ENCODE measurements around the gene ADGRB3. TPM values are rescaled to one million over a fixed set of nuclear protein-coding genes. Genes with fewer than 3 reads are reported as not detected.

Gene ADGRB3
- 1 to 10 TPM; 1.3 to 2.4 TPM for total RNA-seq

DNA sequence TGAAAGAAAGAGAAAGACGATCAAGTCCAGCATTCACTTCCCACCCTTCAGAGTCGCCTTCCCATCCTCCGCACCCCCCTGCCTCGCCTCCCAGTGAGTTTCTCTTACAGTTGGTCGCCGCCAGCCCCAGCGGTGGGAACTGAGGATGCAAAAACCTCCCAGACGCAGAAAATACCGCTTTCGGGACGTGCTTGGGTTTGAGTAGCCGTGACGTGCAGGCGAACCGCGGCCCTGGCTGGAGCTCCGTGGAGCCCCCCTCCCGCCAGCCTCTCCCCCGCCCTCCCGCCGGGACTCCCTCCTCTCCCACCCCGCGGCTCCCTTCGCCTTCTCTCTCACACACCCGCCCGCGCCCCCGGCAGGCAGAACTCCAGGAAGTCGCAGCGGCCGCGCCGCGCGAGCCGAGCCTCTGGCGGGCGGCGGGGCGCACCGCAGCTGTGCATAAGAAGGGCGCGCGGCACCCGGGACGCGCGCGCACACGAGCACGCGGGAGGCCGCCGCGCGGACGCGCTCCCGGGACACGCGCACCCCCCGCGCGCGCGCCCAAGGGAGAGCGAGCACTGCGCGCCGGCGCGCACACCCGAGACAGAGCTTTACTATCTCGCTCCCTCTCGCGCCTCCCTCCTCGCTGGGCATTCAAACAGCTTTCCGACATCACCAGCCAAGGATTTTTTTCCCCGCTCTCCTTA is at the start of gene ADGRB3:
ADGRB3 (plus strand) TSS at position 557 of the 686 bp plus-strand sequence. CDS start 3,394 bp downstream, outside the sequence.
- peak within 1 kb of the TSS; percentile 59 to 60 for H3K4me3 ChIP-seq
- TF ChIP-seq, protein P1, sequence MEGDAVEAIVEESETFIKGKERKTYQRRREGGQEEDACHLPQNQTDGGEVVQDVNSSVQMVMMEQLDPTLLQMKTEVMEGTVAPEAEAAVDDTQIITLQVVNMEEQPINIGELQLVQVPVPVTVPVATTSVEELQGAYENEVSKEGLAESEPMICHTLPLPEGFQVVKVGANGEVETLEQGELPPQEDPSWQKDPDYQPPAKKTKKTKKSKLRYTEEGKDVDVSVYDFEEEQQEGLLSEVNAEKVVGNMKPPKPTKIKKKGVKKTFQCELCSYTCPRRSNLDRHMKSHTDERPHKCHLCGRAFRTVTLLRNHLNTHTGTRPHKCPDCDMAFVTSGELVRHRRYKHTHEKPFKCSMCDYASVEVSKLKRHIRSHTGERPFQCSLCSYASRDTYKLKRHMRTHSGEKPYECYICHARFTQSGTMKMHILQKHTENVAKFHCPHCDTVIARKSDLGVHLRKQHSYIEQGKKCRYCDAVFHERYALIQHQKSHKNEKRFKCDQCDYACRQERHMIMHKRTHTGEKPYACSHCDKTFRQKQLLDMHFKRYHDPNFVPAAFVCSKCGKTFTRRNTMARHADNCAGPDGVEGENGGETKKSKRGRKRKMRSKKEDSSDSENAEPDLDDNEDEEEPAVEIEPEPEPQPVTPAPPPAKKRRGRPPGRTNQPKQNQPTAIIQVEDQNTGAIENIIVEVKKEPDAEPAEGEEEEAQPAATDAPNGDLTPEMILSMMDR (IDR thresholded peaks at IDR 0.05) = peak in 1 of 2 donors; percentile 35
- H3K4me1 ChIP-seq = peaks cover 0 to 8% of the 10 kb centered on the region in 2 donors
- no peaks in the 10 kb centered on the region for H3K9me3 ChIP-seq
- no peaks in the 10 kb centered on the region for H3K27me3 ChIP-seq
- no peaks in the 10 kb centered on the region for H3K36me3 ChIP-seq
- H3K27ac ChIP-seq = peak within 1 kb of the TSS; percentile 75 to 81
- peak; percentile 76 for DNase-seq (ENCODE audit: low spot score)

DNA sequence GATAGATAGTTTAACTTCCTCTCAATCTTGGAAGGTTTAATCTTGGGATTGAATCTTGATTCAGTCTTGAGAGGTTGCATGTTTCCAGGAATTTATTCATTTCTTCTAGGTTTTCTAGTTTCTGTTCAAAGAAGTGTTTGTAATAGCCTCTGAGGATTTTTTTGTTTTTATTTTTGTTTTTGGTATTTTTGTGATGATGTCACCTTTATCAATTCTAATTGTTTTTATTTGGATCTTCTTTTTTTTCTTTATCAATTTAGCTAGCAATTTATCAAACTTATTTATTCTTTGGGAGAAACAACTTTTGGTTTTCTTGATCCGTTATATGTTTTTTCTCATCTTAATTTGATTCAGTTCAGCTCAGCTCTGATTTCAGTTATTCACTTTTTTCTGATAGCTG is 41.5 kb upstream of the ADGRB3 start:
- TF ChIP-seq, protein P1 (IDR thresholded peaks at IDR 0.05) = no peak
- no peak for DNase-seq (ENCODE audit: low spot score)
- H3K27me3 ChIP-seq = no peaks in the 10 kb centered on the region
- H3K9me3 ChIP-seq = peaks cover 0 to 6% of the 10 kb centered on the region in 2 donors
- no peak overlapping the region for H3K27ac ChIP-seq
- H3K36me3 ChIP-seq = no peaks in the 10 kb centered on the region
- H3K4me3 ChIP-seq = no peak overlapping the region
- no peaks in the 10 kb centered on the region for H3K4me1 ChIP-seq

DNA sequence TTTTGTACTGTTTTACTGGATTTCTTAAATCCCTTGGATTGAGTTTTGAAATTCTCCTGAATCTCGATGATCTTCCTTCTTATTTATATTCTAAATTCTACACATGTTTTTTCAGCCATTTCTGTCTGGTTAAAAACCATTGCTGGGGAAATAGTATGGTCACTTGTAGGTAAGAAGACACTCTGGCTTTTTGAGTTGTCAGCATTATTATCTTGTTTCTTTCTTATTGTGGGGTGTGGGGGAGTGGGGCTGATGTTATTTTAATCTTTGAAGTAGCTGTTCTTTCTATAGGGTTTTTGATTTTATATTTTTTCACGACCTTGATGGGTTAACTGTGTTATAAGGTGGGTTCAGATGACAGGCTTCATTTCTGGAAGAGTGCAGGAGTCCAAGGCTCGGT is 37.4 kb upstream of the ADGRB3 start:
- no peak overlapping the region for H3K27ac ChIP-seq
- H3K36me3 ChIP-seq = no peaks in the 10 kb centered on the region
- H3K4me1 ChIP-seq = no peaks in the 10 kb centered on the region
- TF ChIP-seq, protein P1 (IDR thresholded peaks at IDR 0.05) = no peak
- no peaks in the 10 kb centered on the region for H3K27me3 ChIP-seq
- H3K9me3 ChIP-seq = no peaks in the 10 kb centered on the region
- no peak for DNase-seq (ENCODE audit: low spot score)
- H3K4me3 ChIP-seq = no peak overlapping the region

GRCh38 chr6:68615938-68616337 is 19.1 kb upstream of the ADGRB3 start:
- Histone ChIP-seq H3K36me3 (no peaks in the 10 kb centered on the region), H3K27me3 (no peaks in the 10 kb centered on the region), H3K9me3 (no peaks in the 10 kb centered on the region), H3K4me3 (no peak overlapping the region), H3K27ac (no peak overlapping the region), H3K4me1 (no peaks in the 10 kb centered on the region)
- TF ChIP-seq, protein P1 (IDR thresholded peaks at IDR 0.05) = no peak
- no peak for DNase-seq (ENCODE audit: low spot score)

- no peak overlapping the region for H3K4me3 ChIP-seq
- H3K4me1 ChIP-seq = no peaks in the 10 kb centered on the region
- TF ChIP-seq, protein P1 (IDR thresholded peaks at IDR 0.05) = no peak
- no peaks in the 10 kb centered on the region for H3K36me3 ChIP-seq
- no peaks in the 10 kb centered on the region for H3K27me3 ChIP-seq
- H3K9me3 ChIP-seq = no peaks in the 10 kb centered on the region
- H3K27ac ChIP-seq = no peak overlapping the region
- no peak for DNase-seq (ENCODE audit: low spot score)
These were observed 9.1 kb upstream of the ADGRB3 start for GRCh38 chr6:68625998-68626397.

DNA sequence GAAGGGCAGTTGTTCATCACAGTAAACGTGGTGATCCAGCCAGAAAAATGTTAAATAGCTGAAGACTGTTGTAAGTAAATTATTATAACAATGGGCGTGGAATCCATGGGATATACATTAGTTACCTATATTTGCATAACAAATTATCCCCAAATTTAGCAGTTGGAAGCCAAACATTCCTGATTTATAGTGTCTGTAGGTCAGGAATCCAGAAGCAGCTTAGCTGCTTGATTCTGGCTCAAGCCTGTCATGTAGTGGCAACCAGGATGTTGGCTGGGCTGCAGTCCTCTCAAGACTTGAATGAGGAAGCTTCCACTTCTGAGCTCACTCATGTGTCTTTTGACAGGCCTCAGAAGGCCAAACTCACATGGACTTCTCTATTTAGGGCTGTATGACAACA is 6.9 kb upstream of the ADGRB3 start:
- no peak overlapping the region for H3K27ac ChIP-seq
- no peaks in the 10 kb centered on the region for H3K36me3 ChIP-seq
- TF ChIP-seq, protein P1 (IDR thresholded peaks at IDR 0.05) = no peak
- H3K27me3 ChIP-seq = no peaks in the 10 kb centered on the region
- no peak overlapping the region for H3K4me3 ChIP-seq
- H3K4me1 ChIP-seq = no peaks in the 10 kb centered on the region
- H3K9me3 ChIP-seq = no peaks in the 10 kb centered on the region
- DNase-seq (ENCODE audit: low spot score) = no peak
